Tongue (tissue), 2 donors: ENCODE measurements around the gene NPIPA1. TPM values are rescaled to one million over a fixed set of nuclear protein-coding genes. Genes with fewer than 3 reads are reported as not detected.
A peak's percentile ranks its signal among the peaks of the same experiment; 100 is the strongest.
"Not testable (repeated sequence)": the region's sequence is repeated elsewhere in the genome, so short reads cannot be mapped to it uniquely, and the experiment has no call there.

ENCODE experiments used
- DNase-seq: peaks from one replicate; pipeline ENCODE4 v3.0.0-alpha.2; 2015
- total RNA-seq: library from RNA; depleted of rRNA; stranded (reverse); fragments of >200 nt; gene quantifications from one replicate; pipeline ENCODE4 v1.2.3, GENCODE V29; 2014

Gene NPIPA1
- total RNA-seq, 1 donor from 2014 or later: 84.9 TPM

DNA sequence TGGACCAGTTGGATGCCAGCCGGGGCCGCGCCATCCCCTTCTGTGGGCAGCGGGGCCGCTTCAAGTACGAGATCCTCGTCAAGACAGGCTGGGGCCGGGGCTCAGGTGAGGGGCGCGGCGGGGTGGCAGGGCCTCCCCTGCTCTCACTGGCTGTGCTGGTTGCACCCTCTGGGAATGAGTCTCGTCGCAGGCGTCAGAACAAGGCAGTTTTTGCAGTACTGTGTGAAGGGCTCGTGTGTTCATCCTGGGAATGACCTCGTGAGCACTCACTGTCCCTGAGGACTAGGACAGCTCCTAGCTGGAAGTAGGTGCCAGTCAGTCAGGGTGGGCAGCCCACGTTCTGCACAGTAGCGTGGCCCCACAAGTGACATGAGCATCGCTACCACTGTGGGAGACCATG is 6.3 kb upstream of the NPIPA1 start:
- not testable (repeated sequence) for DNase-seq

DNA sequence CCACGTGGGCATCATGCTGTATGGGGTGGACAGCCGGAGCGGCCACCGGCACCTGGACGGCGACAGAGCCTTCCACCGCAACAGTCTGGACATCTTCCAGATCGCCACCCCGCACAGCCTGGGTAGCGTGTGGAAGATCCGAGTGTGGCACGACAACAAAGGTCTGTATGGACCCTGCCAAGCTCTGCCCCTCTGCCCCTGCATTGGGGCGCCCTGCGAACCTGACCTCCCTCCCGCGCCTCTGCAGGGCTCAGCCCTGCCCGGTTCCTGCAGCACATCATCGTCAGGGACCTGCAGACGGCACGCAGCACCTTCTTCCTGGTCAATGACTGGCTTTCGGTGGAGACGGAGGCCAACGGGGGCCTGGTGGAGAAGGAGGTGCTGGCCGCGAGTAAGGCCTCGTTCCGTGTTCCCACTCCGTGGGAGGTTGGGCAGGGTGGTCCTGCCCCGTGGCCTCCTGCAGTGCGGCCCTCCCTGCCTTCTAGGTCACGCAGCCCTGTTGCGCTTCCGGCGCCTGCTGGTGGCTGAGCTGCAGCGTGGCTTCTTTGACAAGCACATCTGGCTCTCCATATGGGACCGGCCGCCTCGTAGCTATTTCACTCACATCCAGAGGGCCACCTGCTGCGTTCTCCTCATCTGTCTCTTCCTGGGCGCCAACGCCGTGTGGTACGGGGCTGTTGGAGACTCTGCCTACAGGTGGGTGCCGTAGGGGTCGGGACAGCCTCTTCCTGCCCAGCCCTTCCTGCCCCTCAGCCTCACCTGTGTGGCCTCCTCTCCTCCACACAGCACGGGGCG is 4.5 kb upstream of the NPIPA1 start:
- DNase-seq: not testable (repeated sequence)

DNA sequence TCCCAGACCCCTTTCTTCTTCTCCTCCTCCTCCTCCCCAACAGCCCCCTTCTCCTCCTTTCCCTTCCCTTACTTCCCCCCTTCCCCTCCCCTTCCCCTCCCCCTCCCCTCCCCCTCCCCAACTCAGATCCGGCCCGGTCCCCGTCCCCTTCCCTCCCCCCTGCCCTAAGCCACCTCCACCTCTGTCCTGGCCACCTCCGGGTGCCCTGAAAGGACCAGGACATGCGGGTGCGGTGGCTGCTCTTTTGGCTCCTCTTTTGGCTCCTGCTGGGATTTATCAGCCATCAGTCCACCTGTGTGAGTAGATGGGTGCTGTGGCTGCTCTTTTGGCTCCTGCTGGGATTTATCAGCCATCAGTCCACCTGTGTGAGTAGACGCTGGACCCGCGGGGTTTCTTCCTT is 751 bp downstream of the NPIPA1 start:
- not testable (repeated sequence) for DNase-seq

DNA sequence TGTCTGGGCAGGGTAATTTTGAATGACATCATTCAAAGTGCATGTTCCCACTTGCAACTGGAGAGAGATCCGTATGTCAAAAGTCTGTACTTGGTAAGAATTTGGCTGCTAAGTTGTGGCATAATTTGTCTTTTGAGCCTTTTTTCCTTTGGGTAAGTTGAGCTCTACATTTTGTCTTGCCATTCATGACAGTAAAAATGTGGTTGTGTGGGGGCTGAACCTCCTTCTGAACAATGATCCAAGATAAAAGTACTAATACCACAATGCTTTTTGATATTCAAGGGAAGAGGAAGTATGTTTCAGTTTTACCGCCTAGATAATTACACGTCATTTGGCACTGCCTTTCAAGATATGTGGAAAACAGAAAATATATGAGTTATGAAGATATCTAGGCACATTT is 5.4 kb downstream of the NPIPA1 start:
- DNase-seq: not testable (repeated sequence)

DNA sequence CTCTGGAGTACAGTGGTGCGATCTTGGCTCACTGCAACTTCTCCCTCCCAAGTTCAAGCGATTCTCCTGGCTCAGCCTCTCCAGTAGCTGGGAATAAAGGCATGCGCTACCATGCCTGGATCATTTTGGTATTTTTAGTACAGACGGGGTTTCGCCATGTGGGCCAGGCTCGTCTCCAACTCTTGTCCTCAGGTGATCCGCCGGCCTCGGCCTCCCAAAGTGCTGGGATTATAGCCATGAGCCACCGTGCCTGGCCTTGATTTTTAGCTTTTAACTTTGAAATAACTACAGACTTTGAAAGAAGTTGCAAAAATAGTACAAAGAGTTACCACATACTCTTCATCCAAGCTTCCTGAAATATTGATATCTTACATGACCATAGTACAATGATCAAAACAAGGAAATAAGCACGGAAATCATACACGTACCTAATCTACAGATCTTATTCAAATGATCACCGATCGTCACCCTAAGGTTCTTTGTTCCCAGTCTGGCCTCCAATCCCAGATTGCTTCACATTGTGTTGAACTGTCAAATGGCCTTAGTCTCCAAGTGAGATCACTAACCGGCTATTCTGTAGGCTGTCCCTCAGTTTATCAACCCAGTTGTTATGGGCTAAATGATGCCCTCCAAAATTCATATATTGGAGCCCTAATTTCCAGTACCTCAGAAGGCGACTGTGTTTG is 18.4 kb downstream of the NPIPA1 start:
- no peak for DNase-seq

DNA sequence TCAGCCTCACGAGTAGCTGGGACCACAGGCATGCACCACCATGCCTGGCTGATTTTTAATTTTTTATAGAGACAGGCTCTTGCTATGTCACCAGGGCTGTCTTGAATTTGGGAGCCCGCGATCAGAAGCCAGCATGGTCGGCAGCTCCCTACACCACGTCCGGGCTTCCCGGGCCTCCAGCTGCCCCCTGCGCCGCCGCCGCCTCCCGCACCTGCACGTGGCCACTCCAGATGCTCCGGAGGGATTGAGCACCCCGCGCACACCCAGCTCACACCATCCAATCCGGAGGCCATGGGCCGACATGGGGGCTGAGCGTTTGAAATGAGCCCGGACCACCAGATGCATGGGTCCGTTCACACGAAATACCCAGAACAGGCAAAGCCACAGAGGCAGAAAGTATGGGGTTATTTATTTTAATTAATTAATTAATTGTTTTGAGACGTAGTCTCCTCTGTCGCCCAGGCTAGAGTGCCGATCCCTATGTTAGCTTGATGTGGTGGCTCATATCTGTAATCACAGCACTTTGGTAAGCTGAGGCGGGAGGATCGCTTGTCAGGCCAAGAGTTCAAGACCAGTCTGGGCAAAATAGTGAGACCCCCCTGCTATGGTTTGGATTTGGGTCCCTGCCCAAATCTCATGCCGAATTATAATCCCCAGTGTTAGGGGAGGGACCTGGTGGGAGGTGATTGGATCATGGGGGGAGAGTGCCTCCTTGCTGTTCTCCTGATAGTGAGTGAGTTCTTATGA is 20.5 kb downstream of the NPIPA1 start:
- no peak for DNase-seq

DNA sequence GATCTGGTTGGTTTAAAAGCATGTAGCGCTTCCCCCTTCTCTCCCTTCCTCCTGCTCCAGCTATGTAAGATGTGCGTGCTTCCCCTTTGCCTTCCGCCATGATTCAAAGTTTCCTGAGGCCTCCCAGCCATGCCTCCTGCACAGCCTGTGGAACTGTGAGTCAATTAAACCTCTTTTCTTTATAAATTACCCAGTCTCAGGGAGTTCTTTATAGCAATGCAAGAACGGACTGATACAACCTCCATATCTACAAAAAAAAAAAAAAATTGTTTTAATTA is 21.0 kb downstream of the NPIPA1 start:
- DNase-seq: no peak

DNA sequence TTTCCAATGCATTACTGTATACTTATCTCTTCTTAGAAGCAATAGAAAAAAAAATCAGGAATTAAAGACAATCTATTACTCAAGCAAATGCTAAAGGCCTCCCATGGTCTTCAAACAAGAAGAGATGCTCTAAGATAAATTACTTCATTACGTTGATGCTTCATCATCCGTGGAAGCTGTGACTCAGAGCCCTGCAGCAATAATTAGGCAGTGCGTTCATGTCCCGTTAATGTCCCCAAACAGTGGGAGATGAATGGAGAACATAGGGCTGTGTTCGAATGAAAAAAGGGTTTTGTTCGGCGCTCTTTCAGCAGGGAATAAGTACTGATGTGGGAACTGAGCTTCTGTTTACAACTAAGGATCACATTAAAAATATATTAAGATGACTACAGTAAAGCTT is 21.7 kb downstream of the NPIPA1 start:
- DNase-seq: no peak

DNA sequence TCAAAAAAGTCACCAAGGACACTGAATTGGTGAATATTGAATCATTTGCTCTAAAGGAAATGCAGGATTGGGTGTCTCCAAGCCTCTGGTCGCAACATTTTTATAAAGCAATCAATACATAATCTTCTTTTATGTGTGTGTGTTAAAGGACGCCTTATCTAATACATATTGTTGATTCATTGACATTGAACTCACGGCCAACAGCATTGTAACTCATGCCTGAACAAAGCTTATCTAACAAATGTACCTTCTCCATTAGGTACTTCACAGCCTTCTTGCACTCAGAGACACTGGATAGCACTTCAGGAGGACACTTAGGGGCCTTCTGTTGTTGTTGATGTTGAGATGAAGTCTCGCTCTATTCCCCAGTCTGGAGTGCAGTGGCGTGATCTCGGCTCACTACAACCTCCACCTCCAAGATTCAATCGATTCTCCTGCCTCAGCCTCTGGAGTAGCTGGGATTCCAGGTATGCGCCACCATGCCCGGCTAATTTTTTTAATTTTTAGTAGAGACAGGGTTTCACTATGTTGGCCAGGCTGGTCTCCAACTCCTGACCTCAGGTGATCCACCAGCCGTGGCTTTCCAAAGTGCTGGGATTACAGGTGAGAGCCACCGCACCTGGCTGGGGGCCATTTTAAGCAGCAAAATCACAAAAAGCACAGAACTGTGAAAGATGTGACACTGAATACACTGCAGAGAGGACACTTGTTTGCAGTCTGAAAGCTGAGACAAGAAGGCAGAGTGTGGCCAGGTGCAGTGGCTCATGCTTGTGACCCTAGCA is 24.4 kb downstream of the NPIPA1 start:
- DNase-seq: no peak

DNA sequence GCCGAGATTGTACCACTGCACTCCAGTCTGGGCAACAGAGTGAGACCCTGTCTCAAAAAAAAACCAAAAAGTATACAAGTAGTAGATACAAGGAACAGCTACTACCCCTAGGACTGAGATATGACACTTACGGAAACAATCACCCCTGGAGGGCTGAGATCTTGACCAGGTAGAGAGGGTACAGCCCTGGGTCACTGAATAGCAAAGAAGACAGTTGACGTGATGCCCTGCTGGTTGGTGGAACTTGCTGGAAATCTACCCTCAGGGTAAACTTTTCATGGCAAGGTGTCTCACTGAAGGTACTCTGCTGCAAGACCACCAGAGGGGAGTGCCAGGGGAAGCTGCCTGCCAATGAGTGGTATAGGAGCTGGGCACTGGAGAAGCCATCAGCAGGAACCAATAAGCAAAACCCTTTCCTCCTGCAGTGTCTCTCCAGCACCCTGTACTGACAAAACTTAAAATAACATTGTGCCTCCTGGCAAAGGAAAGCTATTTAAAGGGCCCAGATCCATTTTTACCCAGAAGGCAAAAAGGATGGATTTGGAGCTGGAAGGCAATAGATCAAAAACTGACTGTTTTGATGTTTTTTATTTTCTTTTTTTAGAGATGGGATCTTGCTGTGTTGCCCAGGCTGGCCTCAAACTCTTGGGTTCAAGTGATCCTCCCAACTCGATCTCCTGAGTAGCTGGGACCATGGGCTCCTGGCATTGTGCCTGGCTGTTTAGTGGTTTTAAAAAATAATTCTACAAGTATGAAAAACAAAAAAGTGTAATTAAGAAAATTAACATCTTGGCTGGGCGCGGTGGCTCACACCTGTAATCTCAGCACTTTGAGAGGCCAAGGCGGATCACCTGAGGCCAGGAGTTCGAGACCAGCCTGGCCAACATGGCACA is 26.3 kb downstream of the NPIPA1 start:
- no peak for DNase-seq

DNA sequence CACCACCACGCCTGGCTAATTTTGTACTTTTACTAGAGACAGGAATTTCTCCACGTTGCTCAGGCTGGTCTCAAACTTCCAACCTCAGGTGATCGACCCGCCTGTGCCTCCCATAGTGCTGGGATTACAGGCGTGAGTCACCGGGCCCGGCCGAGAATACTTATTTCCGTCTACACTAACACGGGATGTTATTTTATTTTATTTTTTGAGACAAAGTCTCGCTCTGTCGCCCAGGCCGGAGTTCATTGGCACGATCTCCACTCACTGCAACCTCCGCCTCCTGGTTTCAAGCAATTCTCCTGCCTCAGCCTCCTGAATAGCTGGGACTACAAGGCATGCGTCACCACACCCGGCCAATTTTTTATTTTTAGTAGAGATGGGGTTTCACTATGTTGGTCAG is 28.1 kb downstream of the NPIPA1 start:
- no peak for DNase-seq

DNA sequence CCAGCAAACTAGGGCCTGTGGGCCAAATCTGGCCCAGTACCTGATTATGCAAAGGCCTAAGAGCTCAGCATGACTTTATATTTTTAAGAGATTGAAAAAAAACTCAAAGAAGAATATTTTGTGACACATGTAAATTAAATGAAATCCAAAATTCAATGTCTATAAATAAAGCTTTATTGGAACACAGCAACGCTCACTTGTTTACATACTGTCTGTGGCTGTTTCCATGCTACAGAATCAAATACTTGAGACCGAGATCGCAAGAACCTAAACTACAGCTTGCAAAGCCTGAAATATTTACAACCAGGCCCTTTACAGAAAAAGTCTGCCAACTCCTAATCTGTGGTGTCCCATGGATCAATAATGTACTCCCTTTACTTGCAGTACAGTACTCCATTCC is 32.6 kb downstream of the NPIPA1 start:
- not testable (repeated sequence) for DNase-seq

DNA sequence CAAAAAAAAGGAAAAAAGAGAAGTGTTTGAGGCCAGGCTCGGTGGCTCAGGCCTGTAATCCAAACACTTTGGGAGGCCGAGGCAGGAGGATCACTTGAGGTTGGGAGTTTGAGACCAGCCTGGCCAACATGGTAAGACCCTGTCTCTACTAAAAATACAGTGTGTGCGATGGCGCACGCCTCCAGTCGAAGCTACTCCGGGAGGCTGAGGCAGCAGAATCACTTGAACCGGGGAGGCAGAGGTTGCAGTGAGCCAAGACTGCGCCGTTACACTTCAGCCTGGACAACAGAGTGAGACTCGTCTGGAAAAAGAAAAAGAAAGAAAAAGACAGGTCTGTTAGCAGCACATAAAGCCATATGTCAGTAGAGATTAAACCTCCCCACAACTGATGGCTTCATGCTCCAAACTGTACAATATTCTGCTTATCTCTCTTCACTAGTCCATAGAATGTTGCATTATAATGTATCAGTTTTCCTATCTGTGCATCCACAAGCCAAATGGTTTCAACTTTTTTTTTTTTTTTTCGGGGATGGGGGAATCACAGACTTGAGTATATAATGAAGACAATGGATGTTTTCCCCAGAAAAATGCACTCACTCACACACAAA is 34.5 kb downstream of the NPIPA1 start:
- not testable (repeated sequence) for DNase-seq

DNA sequence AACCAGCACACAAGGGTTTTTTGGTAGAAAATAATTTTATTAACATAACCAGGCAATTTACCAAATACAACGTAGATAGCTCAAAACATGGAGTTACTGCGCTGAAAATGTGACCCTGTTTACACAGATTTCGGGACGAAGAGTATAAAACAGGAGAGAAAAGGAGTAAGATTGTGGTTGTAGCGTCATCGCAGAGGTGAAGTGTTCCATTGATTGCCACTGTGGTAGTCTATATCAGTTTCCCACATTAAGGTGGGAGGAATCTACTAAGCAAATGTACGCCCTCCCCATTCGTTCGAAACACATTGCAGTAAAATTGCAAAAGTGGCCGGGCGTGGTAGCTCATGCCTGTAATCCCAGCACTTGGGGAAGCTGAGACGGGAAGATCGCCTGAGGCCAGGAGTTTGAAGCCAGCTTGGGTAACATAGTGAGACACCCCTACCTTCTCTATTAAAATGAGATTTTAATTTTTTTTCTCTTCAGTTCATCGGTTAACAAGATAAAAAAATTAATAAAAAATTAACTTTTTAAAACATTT is 36.6 kb downstream of the NPIPA1 start:
- not testable (repeated sequence) for DNase-seq

DNA sequence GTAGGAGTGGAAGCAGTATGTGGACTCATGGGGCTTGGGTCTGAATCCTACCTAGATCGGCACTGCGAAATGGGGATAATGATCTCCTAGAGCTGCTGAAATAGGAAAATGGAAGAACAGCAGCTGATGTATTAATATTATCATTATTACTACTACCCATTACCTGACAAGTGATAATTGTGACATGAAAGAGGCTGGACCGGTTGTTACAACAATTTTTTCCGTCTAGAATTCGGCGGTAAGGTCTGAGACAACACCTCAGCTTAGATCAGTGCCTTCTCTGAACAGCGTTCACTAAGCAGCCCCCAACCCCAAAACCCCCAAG is 37.0 kb downstream of the NPIPA1 start:
- peak; percentile 71 for DNase-seq

DNA sequence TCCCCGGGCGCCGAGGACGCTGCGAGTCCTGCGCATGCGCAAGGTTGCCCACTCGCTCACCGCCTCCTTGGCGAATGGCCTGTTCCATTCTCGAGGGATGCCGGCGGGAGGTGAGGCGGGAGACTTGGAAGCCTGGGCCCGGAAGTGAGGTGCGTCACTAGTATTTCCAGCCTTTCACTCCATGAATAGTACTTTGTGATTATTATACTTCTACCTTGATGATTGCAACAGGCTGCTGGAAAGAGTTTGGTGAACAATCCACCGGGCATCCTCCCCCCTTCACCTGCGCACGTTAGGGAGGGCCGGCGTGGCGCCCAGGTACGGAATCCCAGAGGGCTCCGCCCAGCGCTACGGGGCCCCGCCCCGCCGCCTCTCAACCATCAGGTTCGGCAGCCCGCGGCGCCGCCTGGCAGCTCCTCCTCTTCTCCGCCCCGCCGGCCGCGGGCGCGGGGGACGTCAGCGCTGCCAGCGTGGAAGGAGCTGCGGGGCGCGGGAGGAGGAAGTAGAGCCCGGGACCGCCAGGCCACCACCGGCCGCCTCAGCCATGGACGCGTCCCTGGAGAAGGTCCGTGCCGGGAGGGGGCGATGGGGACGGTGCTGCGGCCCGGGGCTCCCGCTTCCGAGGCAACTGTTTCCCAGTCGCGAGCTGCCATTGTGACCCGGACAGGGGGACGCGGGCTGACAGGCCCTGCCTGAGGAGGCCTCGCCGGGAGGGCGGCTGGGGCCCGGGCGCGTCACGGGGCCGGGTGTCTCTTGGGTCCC is 37.6 kb downstream of the NPIPA1 start, which contains the start of gene PDXDC1:
PDXDC1 (plus strand) TSS at position 371 of the 762 bp plus-strand sequence; CDS start at position 545, 174 bp downstream.
- DNase-seq: peak; percentile 92

DNA sequence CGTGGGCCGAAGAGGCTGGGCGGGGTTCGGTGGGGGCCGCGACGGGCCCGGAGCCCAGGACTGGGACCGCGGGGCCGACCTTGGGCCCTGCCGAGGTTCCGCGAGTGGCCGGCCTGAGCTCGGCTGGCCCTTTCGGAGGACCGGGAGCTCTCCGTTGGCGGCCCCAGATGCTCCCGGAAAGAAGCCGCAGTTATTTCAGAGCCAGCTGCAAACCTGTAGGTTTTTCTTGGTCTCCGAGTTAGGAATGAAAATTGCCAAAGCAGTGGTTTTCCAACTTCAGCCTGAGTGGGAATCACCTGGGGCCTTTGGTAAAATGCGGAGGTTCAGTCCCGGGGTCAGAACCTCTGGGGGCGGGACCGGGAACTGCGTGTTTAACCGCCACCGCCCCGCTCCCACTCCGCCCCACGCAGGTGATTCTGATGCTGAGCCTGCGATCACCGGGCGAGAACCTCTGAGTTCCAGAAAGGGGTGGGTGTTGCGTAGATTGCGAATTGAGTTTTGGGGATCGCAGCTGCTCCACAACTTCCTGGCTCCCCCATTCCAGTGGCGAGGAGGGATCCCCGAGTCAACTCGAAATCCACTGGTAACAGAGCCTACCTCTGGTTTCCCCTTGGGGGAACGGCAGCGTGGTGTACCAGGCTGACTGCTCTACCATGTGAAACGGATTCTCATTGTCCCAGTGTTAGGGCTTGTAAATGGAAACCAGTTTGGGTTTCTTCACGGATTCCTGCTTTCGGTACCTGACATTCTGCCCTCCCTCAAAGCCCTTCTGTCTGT is 38.4 kb downstream of the NPIPA1 start:
- peak; percentile 17 for DNase-seq

DNA sequence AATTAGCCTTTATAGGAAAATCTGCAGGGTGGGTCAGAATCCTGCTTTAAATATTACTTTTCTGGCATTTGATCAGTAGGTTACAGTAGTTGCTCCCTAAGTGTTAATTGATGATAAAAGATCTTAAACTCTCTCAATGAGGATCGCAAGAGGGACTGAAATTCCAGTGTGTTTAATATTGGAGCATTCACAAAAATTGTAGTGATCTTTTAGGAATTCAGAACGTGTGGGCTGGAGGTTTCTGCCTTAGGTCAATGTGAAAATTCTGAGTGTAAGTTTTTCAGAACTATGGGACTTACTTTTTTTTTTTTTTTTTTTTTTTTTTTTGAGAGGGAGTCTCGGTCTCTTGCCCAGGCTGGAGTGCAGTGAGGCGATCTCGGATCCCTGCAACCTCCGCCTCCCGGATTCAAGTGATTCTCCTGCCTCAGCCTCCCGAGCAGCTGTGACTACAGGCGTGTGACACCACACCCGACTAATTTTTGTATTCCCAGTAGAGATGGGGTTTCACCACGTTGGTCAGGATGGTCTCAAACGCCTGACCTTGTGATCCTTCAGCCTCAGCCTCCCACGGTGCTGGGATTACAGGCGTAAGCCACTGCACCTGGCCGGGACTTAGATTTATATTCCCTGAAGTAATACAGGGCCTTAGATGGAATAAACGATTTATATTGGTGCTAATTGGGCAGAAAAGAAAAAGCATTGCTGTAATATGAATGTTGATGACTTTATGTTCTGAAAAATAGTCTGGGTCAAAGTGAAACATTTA is 39.9 kb downstream of the NPIPA1 start:
- DNase-seq: not testable (repeated sequence)
